GM19240 (cell line): ENCODE measurements around the gene FKBP1A.
A peak's percentile ranks its signal among the peaks of the same experiment; 100 is the strongest.

Source experiments
- DNase-seq: peaks from one replicate; pipeline ENCODE4 v3.0.0; 2011; ENCODE audit warnings: low spot score; ENCODE audit not compliant: insufficient read length

FKBP1A gene

GRCh38 chr20:1332749-1333300 lies 60.0 kb downstream of the FKBP1A start:
- DNase-seq, result no peak

- no peak for DNase-seq
These were observed 60.9 kb downstream of the FKBP1A start for GRCh38 chr20:1331801-1332453.

- DNase-seq, result no peak
These were observed 61.8 kb downstream of the FKBP1A start for GRCh38 chr20:1331101-1331500.

- DNase-seq, result no peak
These were observed 62.6 kb downstream of the FKBP1A start for GRCh38 chr20:1330075-1330830.

DNA sequence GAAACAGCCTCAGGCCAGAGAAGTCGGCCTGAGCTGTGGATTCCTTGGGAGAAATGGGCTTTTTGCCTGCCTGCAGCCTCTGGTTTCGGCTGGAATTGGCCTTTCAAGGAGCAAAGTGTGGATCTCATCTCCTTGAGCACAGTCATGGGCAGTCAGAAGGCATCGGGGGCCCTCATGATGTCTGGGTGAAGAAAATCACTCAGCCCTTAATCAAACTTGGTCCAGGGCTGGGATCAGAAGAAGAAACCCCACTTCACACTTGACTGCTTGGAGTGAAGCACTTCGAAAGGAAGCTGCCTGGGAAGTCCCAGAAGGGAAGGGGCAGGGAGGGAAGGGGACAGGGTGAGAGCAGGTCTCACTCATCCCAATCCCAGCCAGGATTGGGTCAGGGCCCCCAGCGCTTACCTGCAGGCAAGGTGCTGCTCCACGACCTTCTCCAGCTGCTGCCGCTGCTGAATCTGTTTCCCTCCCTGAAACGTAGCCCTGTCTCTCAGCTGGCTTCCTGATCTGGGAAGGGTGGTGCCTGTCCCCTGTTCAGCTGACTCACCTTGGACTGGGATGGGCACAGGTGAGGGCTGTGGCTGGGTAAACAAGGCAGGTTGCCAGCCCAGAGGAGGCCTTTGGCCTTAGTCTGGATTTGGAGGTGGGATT lies 64.0 kb downstream of the FKBP1A start, which contains the start of gene SDCBP2:
TSS of gene SDCBP2 (minus strand) at position 460 of the 651 bp plus-strand sequence. CDS start 8,723 bp downstream, outside the sequence.
- DNase-seq, result no peak

DNA sequence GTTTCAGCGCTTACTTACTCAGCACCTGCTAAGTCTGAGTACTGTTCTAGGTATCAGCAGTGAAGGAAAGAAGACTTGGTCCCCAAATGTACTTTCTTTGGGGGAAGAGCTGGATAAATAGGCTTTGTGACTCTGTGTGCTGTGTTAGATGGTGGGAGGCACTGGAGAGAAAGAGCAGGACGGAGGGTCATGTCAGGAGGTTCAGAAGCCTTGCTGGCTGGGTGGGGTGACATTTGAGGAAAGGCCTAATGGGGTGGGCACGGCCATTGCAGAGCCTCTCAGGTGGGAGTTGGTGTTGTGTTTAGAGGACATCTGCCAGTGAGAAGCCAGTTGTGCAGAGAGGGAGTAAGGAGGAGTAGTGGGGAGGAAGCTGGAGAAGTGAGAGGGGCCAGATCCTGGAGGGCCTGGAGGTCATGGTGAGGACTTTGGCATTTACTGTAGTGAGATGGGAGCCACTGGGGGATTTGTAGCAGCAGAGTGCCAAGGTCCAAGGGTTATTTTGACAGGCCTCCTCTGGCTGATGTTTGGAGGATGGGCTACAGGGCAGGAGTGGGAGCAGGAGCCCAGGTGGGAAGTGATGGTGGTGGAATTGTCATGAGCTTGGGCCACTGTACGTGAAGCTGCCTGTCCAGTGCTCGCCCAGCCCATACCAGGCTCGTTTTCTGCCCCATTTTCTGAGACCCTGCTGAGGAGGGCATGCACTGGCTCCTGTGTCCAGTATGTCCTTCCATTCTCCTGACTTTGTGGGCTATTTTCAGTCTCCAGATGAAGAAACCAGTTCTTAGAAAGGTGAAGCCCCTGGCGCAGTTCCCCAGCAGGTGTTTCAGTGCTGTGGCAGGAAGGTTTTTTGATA lies 64.8 kb downstream of the FKBP1A start:
- DNase-seq, result no peak

GRCh38 chr20:1327241-1327653 lies 65.6 kb downstream of the FKBP1A start:
- no peak for DNase-seq

- DNase-seq, result no peak
These were observed 66.6 kb downstream of the FKBP1A start for GRCh38 chr20:1326031-1326930.

- peak; percentile 98 for DNase-seq
These were observed 67.5 kb downstream of the FKBP1A start for GRCh38 chr20:1325173-1326030.

GRCh38 chr20:1324598-1325172 lies 68.2 kb downstream of the FKBP1A start:
- DNase-seq, result no peak

DNA sequence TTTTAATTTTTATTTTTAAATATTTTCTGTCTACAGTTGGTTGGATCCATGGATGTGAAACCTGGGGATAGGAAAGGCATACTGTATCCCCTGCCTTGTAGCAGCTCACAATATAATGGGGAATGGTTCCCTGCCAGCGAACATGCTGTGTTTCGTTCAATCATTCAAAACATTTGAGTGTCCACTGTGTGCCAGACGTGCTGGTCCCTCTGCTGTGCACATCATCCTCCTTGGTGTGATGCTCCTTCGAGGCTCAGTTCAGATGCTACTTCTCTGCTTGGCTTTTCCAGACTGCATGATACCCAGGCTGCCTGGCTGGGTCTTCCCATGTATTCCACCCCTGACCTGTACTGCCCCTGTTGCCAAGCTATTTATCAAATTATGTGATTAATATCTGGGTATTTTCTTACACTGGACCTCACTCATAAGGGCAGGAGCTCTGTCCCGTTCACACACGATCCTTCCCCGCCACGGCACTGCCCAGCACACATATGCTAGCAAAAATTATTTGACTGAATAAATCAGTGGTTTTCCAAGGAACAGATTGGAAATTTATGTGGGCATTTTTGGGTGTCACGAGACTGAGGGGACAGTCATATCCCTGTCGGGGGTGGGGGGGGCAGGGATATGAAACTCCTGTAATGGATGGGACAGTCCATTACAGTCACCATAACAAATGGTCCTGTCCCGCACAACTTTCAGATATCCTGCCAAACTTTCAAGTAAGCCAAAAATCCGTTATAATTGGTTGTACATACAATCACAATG lies 68.8 kb downstream of the FKBP1A start:
- no peak for DNase-seq

GRCh38 chr20:1323256-1323655 lies 69.6 kb downstream of the FKBP1A start:
- no peak for DNase-seq

- DNase-seq, result no peak
These were observed 70.2 kb downstream of the FKBP1A start for GRCh38 chr20:1322511-1323245.

- no peak for DNase-seq
These were observed 71.3 kb downstream of the FKBP1A start for GRCh38 chr20:1321654-1321939.

GRCh38 chr20:1320902-1321653 lies 71.8 kb downstream of the FKBP1A start:
- no peak for DNase-seq

- DNase-seq, result no peak
These were observed 72.8 kb downstream of the FKBP1A start for GRCh38 chr20:1320016-1320415.

DNA sequence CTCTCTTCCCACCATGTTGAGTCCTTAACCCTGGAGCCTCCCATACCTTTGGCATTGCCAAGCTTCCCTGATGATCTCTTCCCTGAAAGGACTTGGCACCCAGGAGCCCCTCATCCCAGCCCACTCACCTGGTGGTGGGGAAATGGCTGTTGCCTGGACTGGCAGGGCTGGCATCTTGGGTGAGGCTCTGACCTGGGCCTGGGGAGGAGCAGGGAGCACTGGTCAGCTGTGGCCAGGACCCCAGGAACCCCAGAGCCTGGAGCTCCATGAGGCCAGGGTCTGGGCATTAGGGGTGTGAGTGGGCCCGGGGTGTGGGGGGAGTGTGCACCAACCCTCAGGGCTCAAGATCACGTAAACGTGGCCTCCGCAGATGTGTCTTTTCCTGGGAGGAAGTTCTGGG lies 73.4 kb downstream of the FKBP1A start:
- no peak for DNase-seq
